ENCODE data around the gene TTLL11.

The TTLL11 gene

DNA sequence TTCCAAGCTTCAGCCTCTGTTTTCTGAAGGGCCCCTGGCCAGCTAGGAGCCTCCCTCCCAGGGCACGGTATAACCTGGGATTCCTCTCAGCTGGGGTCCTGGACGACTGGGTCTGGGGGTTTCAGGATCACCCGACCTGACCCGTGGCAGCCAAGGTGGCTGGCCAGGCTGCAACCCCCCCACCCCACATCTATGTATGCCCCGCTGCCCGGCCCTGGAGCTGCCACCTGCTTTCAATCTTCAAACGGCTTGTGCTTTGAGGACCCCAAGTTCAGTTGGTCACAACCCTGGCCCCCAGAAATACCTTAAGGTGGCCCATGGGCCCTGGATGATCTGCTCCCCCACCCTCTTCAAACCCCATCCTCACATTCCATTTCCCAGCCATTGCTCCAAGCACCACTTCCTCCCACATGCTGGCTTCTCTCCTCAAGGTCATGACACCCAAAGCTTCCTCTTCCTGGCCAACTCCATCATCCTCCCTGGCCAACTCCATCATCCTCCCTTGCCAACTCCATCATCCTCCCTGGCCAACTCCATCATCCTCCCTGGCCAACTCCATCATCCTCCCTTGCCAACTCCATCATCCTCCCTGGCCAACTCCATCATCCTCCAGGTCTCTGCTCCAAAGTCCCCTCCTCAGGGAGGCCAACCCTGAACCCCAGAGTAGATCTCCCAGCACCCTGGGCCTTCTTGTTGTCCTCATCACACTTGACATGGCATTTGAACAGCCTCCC, 17.2 kb upstream of the TTLL11 start:
- DNase-seq (ENCODE audit: low read depth): no peak

DNA sequence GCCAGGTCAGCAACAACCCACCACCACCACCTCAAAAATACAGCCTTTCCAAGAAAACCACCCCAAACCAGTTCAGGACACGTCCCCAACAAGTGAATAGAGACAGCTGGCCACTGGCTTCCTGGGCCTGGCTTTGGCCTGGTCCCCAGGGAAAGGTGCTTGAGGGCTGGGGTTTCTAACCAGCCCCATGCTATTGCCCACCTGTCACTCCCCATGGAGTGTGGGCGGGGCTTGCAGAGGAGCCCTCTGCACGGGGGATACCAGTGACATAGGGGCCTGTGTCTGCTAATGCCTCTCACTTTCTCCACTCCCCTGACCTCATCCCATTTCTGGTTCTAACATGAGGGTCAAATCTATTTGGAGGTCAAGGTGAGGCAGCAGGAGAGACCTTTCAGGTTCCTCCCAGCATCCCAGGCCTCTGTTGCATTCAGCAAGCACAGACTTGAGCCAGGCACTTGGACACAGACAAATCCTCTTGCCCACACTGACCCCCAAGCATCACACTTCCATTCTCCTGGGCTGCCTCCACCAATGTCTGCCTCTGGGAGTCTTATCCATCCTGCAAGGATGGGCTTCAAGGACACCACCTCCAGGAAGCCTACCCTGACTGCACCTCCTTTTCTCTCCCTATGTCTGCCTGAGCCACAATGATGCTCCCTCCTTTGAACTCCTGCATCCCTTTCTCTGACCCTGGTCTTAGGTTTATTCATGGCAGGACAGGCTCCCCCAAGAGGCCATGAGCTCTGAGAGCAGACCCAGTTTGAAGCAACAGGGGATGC, 16.1 kb upstream of the TTLL11 start:
- DNase-seq (ENCODE audit: low read depth): no peak

DNA sequence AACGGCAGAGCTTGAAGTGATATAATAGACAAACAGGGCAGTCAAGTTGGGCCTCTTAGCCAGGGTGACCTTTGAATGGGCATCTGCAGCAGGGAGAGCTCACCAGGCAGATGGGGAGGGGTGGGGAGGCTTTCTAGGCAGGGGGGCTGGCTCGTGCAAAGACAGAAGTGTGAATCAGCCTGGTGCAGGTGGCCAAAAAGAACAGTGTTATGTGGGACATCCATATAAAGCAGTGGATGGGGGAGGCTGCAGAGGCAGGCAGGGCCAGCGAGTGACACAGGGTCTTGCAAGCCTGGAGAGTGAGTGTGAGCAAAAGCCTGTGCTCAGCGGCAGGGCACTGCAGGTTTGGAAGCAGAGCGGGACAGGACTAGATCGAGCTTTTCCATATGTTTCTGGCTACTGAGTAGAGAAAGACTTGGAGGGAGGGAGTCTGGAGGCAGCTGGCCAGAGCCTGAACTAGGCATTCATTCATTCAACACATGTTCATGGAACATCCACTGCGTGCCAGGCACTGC, 14.2 kb upstream of the TTLL11 start:
- no peak for DNase-seq (ENCODE audit: low read depth)

DNA sequence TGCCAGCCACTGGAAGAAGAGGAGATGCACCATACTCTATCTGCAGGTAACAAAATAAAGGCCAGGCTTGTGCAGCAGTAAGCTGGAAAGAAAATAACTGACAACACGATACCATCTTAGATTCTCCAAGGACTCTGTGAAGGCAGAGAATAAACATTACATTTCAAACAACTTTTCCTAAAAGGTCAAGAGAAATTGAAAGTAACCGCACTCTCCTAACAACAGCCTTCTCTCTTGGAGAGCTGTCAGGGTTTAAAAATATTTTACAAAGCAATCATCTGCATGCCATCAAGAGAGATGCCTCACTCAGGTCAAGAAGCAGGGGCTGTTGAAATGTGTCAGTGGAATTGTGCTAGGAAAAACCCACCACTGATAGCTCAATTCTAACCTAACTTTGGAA, 13.5 kb upstream of the TTLL11 start:
- DNase-seq (ENCODE audit: low read depth): no peak

DNA sequence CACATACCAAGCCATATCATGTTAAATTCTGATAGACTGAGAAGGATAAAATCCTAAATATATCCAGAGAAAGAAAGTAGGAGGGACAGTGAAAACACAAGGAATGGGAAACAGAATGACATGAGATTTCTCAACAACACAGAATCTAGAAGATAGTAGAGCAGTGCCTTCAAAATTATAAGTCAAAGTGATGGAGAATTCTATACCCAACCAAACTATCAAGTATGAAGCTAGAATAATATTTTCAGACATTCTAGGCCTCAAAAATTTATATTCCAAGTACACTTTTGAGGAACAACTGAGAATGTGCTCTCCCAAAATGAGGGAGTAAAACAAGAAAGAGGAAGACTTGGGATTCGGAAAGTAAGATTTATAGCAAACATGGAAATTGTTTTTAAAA, 10.9 kb upstream of the TTLL11 start:
- DNase-seq (ENCODE audit: low read depth): no peak

DNA sequence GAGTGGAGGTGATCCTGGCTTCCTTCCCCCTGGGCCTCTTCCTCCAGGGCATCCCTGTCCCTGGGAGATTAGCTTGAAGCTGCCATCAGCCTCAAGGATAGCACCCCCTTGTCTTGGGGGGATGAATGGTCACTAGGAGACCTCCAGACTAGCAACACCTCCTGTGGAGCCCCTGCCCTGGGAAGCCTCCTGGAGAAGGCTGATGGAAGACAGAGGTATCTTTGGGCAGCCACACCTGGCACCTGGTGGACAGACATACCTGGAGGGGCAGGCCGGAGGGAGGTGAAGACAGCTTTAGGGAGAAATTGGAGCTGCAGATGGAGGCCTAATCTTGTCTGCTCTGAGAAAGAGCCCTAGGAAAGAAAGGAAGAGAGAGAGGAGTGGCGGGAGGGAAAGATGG, 9.0 kb upstream of the TTLL11 start:
- no peak for DNase-seq (ENCODE audit: low read depth)

DNA sequence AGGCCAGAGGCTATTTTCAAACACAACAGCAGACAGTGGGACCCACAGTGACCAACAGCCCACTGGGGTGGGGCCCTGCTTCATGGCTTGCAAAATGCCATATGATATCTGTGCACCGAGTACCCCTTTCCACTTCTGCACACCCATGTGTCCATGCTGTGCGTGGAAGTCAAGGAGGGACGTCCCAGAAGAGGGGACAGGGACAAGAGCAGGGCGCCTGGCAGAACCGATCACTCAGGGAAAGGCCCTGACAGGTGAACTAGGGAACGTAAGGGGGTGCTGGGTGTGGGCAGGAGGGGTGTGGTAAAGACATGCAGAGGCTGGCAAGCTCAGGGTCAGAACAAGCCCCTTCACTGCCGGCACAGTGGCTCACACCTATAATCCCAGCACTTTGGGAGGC, 7.6 kb upstream of the TTLL11 start:
- DNase-seq (ENCODE audit: low read depth): no peak

DNA sequence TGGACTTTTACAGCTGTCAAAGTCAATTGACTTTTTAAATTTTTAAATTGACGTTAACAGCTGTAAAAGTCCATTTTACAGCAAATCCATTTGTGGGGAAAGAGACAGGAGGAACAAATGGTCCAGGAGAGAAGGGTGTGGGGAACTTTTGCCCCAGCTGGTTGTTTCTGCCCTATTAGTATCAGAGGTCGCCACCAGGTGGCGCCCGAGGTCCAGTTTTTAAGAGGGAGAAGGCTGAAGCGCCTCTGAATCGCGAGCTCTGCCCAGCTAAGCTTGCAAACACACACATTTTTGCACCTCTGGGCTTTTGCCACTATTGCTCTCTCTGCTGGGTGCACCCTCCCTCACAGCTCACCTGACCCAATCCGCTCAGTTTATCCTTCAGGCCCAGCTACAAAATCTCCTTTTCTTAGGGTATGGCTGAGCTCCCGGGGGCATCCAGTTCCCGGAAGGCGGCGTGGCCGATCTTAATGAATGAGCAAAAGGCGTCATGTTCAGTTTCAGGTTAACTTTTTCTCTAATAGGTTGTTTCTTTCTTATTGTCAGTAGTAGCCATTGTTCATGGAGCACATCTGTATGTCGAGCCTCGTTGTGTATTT, 6.3 kb upstream of the TTLL11 start:
- peak; percentile 58 for DNase-seq (ENCODE audit: low read depth)

DNA sequence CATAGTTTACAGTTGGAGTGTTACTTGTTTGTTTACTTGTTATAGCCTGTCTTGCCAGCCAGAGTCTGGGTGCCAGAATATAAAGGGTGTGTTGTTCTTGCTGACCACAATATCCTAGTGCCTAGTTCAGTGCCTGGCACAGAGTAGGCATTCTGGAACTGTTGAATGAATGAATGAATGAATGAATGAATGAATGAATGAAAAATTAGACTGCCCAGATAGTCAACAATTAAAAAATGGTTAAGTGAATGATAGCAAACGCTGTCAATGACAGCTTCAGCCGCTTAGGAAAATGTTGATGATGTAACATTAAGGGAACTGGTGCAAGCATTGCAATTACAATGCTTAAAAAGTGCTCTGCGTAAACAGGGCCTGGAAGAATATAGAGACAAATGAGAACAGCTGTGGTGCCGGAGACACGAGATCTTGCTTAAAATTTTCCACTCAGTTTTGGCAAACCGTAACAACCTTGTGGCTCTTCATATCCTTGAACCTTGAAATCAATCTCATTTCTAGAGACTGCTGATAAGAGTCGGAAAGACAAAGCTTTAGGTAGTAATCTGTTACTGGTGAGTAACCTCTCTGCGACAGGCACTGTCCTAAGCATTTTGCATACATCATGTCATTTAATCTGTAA, 4.7 kb upstream of the TTLL11 start:
- DNase-seq (ENCODE audit: low read depth): no peak

DNA sequence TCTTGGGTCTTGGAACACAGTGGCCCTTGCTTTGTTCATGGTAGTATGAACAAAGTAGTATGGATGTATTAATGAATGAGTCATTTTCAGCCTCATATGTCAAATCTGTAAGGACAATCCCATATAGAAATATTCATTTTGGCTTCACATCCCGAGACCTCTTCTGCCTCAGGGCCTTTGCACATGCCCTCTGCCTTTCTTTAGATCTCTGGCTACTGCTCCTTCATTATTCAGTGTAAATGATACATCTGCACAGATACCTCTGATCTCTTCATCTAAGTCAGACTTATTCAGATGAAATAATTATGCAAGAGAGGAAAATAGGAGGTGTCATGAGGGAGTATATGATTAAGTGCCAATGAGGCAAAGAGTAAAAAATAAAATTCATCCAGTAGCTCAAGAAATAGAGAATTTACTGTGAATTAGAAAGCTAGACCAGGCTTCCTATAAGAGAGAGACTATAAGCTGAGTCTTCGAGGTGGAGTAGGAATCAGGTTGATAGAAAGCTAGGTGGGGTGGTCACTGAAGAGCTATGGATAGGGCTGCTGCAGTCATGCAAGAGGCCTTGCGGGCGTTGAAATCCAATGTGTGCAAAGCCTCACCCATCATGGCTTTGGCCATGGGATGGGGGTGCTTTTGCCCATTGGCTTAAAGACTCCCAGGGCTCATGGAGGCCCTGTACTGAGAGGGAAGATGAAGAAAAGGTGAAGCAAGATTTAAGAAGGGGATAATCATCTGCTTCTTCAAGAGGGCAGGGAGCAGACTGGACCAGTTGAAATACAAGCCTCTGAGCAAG, 3.7 kb upstream of the TTLL11 start:
- DNase-seq (ENCODE audit: low read depth): no peak

DNA sequence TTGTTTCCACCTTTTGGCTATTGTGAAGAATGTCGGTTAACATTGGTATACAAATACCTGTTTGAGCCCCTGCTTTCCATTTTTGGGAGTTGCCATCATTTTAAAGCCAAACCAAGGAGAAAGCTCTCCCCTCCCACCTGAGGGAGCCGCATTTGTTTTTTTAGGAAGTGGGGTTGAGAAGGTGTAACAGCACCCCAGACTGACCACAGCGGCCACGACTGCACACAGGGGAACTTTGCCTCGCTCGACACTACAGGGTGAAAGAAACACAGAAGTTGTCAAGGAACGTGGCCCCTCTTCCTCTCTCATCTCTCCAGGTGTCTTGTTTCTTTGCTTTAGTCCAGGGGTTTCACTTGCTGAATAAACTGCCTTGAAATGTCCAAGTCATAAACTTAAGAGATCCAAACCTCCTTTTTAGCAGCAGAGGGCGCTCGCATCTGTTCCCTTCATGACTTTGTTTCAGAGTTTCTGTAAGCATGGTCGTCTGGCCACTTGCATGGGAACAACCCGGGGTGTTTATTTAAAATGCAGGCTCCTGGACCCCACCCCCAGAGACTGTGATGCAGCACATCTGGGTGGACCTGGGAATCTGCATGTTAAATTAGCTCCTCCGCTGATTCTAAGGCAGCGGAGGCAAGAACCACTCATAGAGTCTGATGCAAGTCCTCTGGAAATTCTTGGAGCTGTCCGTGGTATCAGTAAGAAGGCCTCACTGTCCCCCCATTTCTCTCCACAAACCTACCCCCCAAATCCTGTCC, 2.1 kb upstream of the TTLL11 start:
- DNase-seq (ENCODE audit: low read depth): no peak

DNA sequence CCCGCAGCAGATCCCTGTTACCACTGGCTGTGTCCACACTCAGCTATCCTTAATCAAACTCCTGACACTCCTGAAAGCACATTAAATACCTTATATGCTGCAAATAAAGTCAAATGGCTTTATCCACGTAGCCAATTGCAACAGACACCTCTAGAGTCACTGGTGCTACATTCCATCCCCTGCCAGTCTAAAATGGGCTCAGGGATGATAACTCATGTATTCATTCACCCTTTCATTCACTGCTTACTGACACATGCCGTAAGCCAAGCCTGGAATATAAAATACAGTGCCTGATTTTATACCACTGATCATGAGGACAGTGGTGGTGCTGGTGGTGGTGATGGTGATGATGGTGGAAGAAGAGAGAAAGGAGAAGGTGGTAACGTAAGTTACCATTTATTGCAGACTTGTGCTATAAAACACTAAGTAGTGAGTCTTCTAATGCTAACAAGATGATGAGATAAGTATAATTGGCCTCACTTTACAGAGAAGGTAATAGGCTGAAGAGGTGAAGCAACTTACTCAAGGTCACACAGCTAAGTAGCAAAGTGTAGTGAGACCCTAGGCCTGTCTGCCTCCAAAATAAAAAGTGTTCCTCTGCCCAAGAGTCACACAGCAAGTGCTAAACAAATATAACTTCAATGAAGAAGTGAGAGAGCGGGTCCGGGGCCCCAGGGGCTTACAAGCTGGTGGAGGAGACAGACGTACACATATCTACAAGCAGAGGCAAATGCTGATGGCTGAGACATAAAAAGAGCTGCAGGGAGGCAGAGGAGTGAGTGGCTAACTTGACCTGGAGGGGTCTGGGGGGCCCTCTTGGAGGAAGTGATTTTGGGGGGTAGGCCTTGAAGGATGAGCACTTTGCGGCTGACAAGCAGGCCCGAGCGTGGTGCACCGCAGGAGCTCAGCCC, 1.2 kb downstream of the TTLL11 start:
- no peak for DNase-seq (ENCODE audit: low read depth)

DNA sequence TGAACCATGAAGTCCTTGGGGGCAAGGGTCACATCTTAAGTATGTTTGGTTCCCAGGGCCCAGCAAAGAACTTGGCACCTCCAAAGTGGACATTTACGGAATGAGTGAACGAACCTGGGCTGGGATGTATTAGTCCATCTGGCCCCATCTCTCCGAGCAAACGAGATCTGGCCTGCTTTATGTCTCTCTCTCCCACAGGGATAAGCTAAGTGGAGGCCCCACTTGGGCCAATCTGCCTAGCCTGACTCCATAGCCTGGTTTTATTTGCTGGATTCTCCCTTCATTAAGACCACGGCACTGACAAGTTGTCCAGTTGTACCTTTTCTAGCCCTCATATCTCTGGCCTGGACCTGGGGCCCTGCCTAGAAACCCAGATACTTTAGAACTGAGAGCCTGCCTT, 2.1 kb downstream of the TTLL11 start:
- DNase-seq (ENCODE audit: low read depth): no peak

DNA sequence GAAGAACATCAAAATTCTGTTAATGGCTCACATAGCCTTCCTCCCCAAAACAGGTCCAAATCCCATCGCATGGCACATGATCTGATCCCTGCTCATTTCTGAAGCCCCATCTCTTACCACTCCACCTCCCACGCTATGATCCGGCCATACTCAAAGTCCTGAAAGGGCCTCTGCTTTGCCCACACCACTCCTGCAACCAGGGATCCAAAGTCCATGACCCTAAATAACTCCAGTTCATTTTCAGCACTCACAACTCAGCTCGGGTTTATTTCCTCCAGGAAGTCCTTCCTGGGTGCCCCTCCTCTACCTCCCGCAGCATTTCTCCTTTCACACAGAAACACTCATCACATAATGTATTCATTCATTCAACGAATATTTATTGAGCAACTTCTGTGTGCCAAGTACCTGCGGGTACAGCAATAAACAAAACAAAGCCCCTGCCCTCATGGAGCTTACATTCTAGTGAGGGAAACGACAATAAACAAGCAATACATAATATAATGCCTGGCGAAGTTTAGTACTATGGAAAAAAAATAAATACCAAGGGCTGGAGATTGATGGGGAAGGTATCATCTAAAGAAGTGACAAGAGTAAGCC, 2.7 kb downstream of the TTLL11 start:
- no peak for DNase-seq (ENCODE audit: low read depth)

DNA sequence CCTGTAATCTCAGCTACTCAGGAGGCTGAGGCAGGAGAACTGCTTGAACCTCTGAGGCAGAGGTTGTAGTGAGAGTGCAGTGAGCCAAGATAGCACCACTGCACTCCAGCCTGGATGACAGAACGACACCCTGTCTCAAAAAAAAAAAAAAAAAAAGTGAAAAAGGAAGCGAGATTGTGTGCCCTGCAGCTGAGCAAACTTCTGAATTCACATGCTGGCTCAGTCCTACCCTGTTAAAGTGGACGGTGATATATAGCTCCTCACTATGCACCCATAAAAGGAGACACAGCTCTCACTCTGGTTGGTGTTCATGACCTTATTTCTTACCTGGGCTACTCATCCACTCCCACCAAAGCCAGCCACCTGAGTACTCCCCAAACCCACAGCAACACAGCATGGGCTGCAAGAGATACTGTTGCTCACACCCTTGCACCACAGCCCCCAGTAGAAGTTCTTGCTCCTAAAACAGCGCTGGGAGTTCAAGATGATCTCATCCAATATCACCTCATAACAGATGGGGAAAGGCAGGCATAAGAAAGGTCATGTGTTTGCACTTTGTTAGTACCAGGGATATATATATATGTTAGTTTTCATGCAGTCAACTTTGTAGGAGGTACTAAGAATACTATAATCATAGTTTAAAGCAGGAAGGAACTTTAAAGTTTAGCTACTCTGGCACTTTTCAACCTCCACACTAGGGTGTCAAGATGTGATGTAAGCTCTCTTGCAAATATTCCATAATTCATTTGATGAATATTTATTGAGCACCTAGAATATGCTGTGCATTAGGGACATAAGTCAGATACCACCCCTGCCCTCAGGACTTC, 4.0 kb downstream of the TTLL11 start:
- no peak for DNase-seq (ENCODE audit: low read depth)

DNA sequence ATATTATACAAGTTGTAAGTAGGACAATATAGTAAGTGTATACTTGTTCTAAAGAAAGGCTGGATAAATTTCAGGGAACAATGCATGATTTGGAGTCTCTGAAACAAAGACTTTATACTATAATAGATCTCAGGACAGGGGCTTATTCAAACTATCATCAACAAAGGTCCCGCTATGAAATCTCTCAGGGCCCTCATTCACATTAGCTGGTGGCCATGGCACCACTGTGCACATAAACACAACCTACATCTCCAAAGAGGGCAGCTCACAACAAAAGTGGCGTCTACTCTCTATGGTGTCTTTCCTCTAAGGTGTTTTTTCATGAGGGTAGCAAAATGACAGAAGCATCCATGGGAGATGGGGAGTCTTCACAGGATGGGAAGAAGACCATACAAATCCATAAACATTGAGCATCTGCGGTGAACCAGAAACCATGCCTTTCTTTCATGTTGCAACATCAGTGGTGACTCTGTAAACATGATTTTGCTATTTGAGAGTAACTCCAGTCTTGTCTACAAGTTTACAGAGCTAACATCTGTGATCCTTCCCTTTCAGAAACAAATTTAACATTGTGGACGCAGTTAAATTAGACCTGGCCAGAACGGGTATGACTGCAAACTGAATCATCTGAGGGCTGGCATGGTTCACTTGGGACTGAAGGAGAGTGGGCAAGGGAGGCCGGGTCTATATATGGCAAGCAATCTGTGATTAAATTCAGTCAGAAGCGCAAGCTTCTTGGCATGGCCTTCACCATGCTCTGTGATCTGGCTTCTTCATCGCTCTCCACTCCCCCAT, 5.5 kb downstream of the TTLL11 start:
- no peak for DNase-seq (ENCODE audit: low read depth)

DNA sequence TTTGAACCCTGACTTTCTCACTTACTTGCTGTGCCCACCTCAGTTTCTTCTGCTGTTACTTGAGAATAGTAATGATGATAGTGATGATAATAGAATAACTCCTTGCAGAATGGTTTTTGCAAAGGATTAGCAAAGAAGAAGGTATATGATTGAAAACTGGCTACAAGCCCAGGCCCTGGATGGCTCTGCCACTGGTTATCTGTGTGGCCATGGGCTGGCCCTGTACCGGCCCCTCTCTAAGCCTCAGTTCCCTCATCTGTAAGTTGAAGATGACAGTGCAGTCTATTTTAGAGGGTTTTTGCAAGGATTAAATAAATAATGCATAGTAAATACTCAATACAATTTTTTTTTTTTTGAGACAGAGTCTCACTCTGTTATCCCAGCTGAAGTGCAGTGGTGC, 6.2 kb downstream of the TTLL11 start:
- no peak for DNase-seq (ENCODE audit: low read depth)

DNA sequence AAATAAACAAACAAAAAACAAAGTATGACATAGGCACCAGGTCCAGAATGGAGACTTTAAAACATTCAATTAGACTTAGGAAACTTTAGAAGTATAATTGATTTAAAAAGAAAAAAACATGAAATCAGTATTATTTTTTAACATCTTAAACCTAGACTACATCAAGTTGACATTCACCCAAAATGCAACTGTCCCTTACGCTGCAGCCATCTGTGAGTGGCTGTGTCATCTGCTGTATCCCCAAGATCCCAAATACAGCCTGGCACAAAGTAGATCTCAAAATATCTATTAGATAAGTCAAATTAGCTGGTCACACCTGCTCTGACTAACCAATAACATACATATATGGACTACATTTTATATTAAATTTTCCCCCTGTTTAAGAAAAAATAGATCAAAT, 7.8 kb downstream of the TTLL11 start:
- DNase-seq (ENCODE audit: low read depth): no peak

All from activated T-helper 1 cell treated with Interleukin-2 at 50 U/mL for 16 hours (primary cell).